MM.1S (cell line): Measurements from ENCODE around the gene TMC6.

Experiments used
- EZH2 ChIP-seq: fragments of 300-600 bp; sonication (generic); optimal IDR thresholded peaks from 2 replicates; pipeline ENCODE3; 2017; ENCODE audit warnings: low read depth, mild to moderate bottlenecking, antibody characterized with exemption, low read length, mixed read lengths
- TF ChIP-seq, protein P1 (sequence below): fragments of 300-600 bp; sonication (generic); IDR thresholded peaks from 2 replicates; pipeline ENCODE4 v1.5.1; 2016; ENCODE audit warnings: antibody characterized with exemption, low read length, mixed read lengths

DNA sequence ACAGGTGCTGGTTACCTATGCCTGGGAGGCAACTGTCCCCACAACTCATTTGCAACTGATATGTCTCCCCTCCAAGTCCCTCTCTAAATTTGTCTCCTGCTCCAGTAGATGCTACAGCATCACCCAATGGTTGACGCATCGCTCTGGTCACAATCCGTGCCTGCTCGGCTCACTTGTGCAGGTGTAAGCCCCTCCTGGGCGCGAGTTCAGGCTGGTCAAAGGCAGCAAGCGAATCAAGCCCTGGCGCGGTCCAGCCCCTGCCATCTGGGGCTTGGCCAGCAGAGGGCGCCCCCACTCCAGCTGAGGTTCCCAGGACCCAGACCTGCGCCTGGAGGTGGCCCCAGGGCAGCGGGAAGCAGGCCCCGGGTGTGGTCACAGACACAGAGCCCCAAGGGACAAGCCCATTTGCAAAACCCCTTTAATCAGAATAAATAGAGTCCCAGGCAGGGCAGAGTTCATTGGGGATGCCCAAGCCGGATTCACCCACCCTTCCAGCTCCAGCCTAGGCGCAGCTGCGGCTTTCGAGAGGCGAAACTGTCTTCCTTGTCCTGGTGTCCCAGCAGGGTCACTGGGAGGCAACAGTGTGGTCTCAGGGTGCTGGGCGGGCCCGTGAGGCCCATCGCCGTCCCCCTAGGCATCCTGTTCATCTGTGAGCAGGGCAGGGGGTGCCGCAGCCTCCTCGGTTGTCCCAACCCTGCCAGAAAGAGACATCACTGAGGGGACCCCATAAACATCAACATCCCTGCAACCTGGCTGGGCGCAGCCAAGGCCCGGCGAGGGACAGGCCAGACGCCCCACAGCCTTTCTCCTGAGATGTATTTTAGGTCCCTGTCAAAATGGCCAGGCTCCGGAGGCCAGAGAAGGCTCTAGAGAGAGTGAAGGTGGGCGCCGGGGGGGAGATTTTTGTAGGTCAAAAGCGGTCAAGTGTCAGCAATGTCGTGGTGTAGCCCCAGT, 15.8 kb downstream of the TMC6 start:
- no peak for TF ChIP-seq EZH2
- TF ChIP-seq, protein P1, sequence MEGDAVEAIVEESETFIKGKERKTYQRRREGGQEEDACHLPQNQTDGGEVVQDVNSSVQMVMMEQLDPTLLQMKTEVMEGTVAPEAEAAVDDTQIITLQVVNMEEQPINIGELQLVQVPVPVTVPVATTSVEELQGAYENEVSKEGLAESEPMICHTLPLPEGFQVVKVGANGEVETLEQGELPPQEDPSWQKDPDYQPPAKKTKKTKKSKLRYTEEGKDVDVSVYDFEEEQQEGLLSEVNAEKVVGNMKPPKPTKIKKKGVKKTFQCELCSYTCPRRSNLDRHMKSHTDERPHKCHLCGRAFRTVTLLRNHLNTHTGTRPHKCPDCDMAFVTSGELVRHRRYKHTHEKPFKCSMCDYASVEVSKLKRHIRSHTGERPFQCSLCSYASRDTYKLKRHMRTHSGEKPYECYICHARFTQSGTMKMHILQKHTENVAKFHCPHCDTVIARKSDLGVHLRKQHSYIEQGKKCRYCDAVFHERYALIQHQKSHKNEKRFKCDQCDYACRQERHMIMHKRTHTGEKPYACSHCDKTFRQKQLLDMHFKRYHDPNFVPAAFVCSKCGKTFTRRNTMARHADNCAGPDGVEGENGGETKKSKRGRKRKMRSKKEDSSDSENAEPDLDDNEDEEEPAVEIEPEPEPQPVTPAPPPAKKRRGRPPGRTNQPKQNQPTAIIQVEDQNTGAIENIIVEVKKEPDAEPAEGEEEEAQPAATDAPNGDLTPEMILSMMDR = peak; percentile 97
